ENCODE results near the gene FECH.
"Not testable (repeated sequence)": the region's sequence is repeated elsewhere in the genome, so short reads cannot be mapped to it uniquely, and the experiment has no call there.

The FECH gene

DNA sequence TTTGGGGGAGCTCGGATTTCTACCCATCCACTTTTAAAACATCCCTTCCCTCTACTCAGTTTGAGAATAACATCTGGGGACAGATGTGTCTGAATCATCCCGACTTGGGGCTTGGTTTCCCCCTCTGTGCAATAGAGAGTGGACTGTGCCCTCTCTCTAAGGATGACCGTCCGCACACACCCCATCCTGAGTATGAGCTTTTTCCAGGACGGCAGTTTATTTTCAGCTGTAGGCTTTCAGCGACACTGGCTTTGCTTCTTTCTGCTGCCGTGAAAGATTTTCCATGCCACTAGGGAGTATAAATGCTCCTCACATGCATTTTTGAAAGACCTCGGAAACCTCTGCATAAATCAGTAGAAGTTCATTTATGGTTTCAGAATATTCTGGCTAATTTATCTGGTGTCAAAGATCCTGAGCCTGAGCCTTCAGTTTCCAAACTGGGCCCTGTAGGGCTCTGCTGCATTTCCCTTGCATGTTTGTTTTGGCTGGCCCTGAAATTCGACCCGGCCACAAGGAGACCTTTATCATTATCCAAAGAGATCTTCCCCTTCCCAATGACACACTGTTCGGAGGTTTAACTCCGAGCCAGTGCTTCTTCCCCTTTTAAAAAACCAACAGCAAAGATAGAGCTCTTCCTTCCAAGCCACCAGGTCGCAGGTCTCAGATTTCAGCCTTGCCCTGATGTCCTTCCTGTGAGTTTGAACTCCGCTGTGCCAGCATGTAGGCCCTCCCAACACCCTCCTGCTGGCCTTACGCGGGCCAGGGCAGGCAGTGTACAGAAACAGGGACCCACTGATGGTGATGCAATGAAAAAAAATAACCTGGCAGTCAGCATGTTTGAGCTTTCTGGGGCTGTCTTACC, 53.3 kb downstream of the FECH start:
- no peak for DNase-seq (ENCODE audit: low read depth, low spot score)

DNA sequence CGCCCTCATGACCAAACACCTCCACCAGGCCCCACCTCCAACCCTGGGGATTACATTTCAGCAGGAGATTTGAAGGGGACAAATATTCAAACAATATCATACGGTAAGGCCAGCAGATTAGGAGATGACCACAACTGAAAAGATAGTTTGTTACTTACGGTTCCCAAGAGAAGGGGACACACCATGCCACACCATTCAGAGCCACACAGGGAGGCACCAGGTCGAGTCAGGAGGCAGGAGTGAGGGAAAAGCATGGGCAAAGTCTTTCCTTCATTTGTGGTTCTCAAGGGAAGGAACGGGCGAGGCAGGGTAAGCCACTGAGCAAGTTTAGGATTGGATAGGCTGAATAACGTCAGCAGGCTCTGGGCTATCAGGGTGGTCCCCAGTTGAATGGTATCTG, 57.4 kb downstream of the FECH start:
- no peak for DNase-seq (ENCODE audit: low read depth, low spot score)

DNA sequence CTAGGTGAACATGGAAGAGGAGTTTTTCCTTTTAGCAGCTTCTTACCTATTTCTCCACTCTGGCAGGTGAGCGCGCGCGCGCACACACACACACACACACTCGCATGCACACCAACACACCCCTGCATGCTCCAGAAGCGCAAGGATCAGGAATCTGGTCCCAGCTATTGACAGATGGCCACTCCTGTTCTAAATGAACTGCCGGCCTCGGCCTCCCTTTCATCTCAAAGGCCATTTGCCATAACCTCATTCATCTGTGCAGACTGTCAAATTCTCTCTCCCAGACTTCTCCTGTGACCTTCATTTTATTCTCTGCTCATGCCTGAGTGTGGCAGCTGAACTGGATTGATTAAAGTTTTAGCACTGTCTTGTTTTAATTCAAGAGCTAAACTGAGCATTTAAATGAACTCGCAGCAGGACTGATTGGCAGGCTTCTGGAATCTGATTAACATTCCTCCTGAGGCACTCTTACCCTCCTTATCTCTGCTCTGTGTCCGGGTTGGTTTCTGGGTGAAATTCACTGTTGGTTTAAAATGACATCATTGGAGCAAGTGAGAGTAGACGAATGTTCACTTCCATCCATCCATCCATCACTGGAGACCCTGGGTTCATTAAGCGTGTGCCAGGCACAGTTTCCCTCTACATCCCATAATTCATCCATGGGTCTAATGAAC, 58.8 kb downstream of the FECH start:
- peak; percentile 19 for DNase-seq (ENCODE audit: low read depth, low spot score)

DNA sequence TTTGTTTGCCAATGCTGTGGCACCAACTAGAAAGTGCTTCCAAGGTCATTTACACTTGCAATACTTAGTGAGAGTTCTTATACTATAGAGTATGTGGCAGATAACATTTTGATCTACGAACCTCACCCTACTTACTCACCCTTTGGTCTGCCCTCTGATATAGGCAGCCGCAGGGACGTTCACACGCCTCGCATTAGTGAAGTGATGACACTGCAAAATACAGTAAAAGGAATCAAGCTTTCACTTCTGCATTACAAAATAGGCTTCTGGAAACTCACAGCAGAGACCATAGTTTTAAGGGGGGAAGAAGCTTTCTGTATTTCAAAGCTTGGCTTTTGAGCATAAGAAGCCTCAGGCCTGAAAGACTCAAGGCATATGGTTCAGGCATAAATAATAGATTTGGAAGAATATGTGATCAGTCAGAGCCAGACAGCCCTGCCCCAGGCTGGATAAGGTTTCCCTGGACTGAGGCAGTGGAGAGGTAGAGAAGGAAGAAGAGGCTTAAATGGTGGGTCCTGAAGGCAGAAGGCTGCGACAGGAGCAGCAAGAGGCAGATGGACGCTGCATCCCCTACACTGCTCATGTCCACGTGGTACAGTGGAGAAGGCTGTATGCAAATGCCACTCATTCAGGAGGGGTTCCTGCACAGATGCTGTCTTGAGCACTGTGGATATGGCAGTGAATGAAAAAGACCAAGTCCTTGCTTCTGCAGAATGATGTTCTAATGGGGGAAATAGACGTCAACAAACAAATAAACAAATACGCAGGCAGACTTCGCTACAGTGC, 63.1 kb downstream of the FECH start:
- no peak for DNase-seq (ENCODE audit: low read depth, low spot score)

DNA sequence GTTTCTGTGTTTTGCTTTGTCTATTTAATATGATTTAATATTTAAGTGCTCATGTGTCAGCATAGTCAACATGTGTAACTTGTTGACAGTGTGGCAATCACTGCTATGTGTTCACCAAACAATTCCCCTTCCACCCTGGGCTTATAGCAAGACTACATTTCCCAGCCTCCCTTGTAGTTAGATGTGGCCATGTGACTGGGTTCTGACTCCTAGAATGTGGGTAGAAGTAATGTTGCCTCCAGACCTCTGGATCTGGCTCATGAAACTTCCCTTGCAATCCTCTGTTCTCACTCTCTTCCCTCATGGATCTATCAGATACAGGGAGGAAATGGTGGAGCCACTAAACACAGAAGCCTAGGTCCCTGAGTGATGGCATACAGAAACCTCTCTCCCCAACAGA, 64.2 kb downstream of the FECH start:
- not testable (repeated sequence) for DNase-seq (ENCODE audit: low read depth, low spot score)

DNA sequence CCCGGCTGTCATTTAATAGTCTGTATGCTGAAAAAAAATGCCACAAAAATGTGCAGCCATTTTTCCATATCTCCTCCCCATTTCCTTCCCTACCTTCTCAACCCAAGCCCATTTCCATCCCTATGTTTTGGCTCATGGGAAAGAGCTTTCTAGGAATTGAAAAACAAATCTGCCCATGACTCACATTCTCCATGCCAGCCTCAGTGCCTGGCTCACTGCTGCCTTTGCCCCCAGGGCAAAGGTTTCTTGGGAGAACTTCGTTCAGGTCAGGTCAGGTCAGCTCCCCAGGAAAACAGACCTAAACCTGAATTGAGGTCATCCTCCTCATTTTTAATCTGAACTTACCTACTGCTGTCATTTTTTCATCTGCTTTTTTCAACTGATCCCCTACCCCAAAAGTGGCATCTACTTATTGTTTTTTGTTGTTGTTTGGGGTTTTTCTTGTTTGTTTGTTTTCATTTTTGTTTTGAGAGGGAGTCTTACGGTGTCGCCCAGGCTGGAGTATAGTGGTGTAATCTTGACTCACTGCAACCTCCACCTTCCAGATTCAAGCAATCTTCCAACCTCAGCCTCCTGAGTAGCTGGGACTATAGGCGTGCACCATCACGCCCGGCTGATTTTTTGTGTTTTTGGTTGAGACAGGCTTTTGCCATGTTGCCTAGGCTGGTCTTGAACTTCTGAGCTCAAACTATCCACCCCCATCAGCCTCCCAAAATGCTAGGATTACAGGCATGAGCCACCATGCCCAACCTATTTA, 66.7 kb downstream of the FECH start:
- DNase-seq (ENCODE audit: low read depth, low spot score), result no peak

DNA sequence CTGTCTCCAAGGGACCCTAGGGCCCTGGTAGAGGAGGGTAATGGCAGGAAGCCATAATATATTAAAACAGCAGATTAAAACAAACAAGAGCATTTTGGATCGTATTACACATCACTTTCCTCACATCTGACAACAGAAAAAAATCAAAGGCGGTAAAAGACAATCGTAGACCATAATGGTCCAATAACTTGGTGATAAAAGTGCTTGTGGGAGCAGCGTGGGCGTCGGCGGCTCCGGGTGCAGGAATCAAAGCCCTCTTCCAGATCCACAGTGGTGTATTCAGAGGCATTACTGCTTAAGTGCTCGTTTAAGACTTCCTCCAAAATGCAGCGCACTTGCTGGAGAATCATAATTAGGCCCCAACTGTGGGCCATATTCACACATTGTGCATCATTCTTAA, 68.0 kb downstream of the FECH start:
- DNase-seq (ENCODE audit: low read depth, low spot score), result no peak

DNA sequence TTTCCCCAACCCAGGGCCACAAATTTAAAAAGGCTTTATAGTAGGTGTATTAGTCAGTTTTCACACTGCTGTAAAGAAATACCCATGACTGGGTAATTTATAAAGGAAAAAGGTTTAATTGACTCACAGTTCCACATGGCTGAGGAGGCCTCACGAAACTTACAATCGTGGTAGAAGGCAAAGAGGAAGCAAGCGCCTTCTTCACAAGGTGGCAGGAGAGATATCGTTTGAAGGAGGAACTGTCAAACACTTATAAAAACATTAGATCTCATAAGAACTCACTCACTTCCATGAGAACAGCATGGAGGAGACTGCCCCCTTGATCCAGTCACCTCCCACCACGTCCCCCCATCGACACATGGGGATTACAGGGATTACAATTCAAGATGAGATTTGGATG, 70.4 kb downstream of the FECH start:
- no peak for DNase-seq (ENCODE audit: low read depth, low spot score)

DNA sequence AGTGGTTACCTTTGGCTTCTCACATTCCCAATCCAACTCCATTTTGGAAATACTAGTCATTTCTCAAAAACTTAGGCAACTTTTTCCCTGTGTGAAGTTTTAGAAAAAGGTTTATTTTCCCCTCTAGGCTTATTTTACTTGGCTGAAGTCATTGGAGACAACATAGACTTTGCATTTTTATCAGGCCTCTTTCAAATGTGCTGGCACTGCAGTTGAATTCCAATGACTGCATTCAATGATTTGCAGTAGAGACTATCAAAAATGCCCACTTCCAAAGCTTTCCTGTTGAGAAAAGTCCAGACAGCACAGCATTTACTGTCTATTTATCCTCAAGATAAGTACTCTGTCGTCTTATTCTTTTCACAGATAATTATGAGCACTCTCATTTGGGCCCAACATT, 81.3 kb downstream of the FECH start:
- DNase-seq (ENCODE audit: low read depth, low spot score), result peak; percentile 58

DNA sequence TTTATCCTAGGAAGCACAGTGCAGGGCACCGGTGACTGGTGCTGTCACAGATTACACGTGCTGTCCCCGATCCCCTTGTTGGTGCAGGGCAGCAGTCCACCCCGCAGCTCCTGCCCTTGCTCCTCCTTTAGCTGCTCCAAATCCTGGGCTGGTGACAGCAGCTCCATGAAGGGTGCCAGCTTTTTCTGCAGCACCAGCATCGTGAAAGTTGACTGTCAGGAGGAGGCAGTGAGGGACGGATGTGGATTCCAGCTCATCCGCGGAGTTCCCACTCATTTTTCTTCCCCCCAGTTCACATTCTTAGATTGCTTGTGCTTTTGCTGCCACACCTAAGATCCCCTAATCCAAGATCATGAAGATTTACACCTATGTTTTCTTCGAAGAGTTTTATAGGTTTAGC, 83.9 kb downstream of the FECH start:
- no peak for DNase-seq (ENCODE audit: low read depth, low spot score)

DNA sequence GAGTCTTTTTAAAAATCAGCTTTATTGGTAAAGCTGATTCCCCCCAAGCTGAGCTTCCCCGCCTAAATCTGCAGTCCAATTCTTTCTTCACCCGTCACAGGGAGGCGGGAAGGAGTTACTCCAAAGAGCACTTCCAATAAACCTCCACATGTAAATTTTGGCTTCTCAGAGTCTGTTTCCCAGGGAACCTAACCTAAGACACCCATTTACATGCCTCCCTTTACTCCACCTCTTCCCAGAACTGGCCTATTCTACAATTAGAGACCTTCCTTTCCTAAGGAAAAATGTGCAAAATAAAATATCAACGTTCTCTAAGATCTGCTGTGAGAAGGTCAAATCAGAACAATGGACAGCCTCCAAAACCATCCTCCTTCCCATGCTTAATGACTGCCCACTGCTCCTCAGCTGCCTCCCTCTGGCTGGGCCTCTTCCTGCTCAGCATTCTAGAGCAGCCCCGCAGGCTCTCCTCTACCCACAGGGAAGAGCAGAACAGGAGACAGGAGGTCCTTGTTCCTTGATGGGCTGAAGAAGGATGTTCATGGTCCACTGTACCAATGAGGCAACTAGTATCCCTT, 87.7 kb downstream of the FECH start:
- no peak for DNase-seq (ENCODE audit: low read depth, low spot score)

Measured in astrocyte of the hippocampus (primary cell).